ENCODE results near the gene PITHD1.
"Not testable (repeated sequence)": the region's sequence is repeated elsewhere in the genome, so short reads cannot be mapped to it uniquely, and the experiment has no call there.

The PITHD1 gene

GRCh38 chr1:23777979-23778814 lies at the start of gene PITHD1:
PITHD1 (plus strand) TSS chr1:23778418; CDS start chr1:23778516, 98 bp downstream.
- in situ Hi-C loops (cut with HindIII; ENCODE audit: low sequenced_read_pairs) = no loop called here

- in situ Hi-C loops (cut with HindIII; ENCODE audit: low sequenced_read_pairs) = no loop called here
Measured at GRCh38 chr1:23732363-23733224, 45.6 kb upstream of the PITHD1 start.

GRCh38 chr1:23733281-23733680 lies 44.9 kb upstream of the PITHD1 start:
- in situ Hi-C loops (cut with HindIII; ENCODE audit: low sequenced_read_pairs) = not testable (repeated sequence)

GRCh38 chr1:23736437-23737134 lies 41.6 kb upstream of the PITHD1 start:
- in situ Hi-C loops (cut with HindIII; ENCODE audit: low sequenced_read_pairs) = loop anchor here (5.0 kb wide), 1 partner anchor 51 kb away; no protein-coding TSS in a partner anchor

- in situ Hi-C loops (cut with HindIII; ENCODE audit: low sequenced_read_pairs) = no loop called here
Measured at GRCh38 chr1:23741609-23742008, 36.6 kb upstream of the PITHD1 start.

GRCh38 chr1:23742670-23743286 lies 35.4 kb upstream of the PITHD1 start:
- in situ Hi-C loops (cut with HindIII; ENCODE audit: low sequenced_read_pairs) = no loop called here

- in situ Hi-C loops (cut with HindIII; ENCODE audit: low sequenced_read_pairs) = no loop called here
Measured at GRCh38 chr1:23743287-23744152, 34.7 kb upstream of the PITHD1 start, which contains the start of gene ELOA. ELOA (plus strand) TSS chr1:23743471; CDS start chr1:23743504, 33 bp downstream.

- in situ Hi-C loops (cut with HindIII; ENCODE audit: low sequenced_read_pairs) = no loop called here
Measured at GRCh38 chr1:23745515-23745914, 32.7 kb upstream of the PITHD1 start.

GRCh38 chr1:23748016-23748415 lies 30.2 kb upstream of the PITHD1 start:
- in situ Hi-C loops (cut with HindIII; ENCODE audit: low sequenced_read_pairs) = no loop called here

GRCh38 chr1:23751050-23751814 lies 27.0 kb upstream of the PITHD1 start:
- in situ Hi-C loops (cut with HindIII; ENCODE audit: low sequenced_read_pairs) = no loop called here

GRCh38 chr1:23751815-23752200 lies 26.4 kb upstream of the PITHD1 start:
- in situ Hi-C loops (cut with HindIII; ENCODE audit: low sequenced_read_pairs) = no loop called here

GRCh38 chr1:23752909-23753308 lies 25.3 kb upstream of the PITHD1 start:
- in situ Hi-C loops (cut with HindIII; ENCODE audit: low sequenced_read_pairs) = no loop called here

- in situ Hi-C loops (cut with HindIII; ENCODE audit: low sequenced_read_pairs) = loop anchor here (5.0 kb wide), 1 partner anchor 59 kb away; no protein-coding TSS in a partner anchor
Measured at GRCh38 chr1:23756676-23757075, 21.5 kb upstream of the PITHD1 start.

GRCh38 chr1:23757812-23758211 lies 20.4 kb upstream of the PITHD1 start:
- in situ Hi-C loops (cut with HindIII; ENCODE audit: low sequenced_read_pairs) = loop anchor here (5.0 kb wide), 1 partner anchor 61 kb away; no protein-coding TSS in a partner anchor

GRCh38 chr1:23759277-23759676 lies 18.9 kb upstream of the PITHD1 start:
- in situ Hi-C loops (cut with HindIII; ENCODE audit: low sequenced_read_pairs) = loop anchor here (5.0 kb wide), 1 partner anchor 62 kb away; no protein-coding TSS in a partner anchor

GRCh38 chr1:23763041-23763577 lies 15.1 kb upstream of the PITHD1 start:
- in situ Hi-C loops (cut with HindIII; ENCODE audit: low sequenced_read_pairs) = no loop called here

GRCh38 chr1:23768733-23769132 lies 9.5 kb upstream of the PITHD1 start:
- in situ Hi-C loops (cut with HindIII; ENCODE audit: low sequenced_read_pairs) = no loop called here

GRCh38 chr1:23772049-23772853 lies 6.0 kb upstream of the PITHD1 start:
- in situ Hi-C loops (cut with HindIII; ENCODE audit: low sequenced_read_pairs) = no loop called here

All from endothelial cell of hepatic sinusoid (primary cell).